ENCODE results near the gene LMBR1.

GRCh38 chr7:156655251-156655650 lies 237.7 kb downstream of the LMBR1 start:
- no peak for TF ChIP-seq RAD21 (IDR thresholded peaks at IDR 0.05)
- TF ChIP-seq CTCF (IDR thresholded peaks at IDR 0.05; ENCODE audit: low read depth, low read length, missing input control) = no peak
- no peak for TF ChIP-seq REST (IDR thresholded peaks at IDR 0.05)
- TF ChIP-seq JUND (IDR thresholded peaks at IDR 0.05) = no peak
- no peak for TF ChIP-seq SP1 (IDR thresholded peaks at IDR 0.05)
- no peak for TF ChIP-seq NR2F2 (IDR thresholded peaks at IDR 0.05)
